OCI-LY1 (cell line): ENCODE data around the gene HMMR.

ENCODE experiments used
- H2AFZ ChIP-seq: fragments of 200-600 bp; sonication (generic), shearing (Covaris generic); 2 replicates; pipeline ENCODE4 v1.6.0; 2014; ENCODE audit warnings: antibody characterized with exemption, mild to moderate bottlenecking, low read length
- H3F3A ChIP-seq: fragments of 200-600 bp; sonication (generic), shearing (Covaris generic); 2 replicates; pipeline ENCODE4 v1.6.0; 2014; ENCODE audit warnings: mild to moderate bottlenecking, antibody characterized with exemption, low read length, moderate library complexity; ENCODE audit not compliant: insufficient read depth
- H3K27ac ChIP-seq: fragments of 200-600 bp; sonication (generic); 2 replicates; pipeline ENCODE4 v1.5.1; 2014; ENCODE audit warnings: low read length, mixed run types, mild to moderate bottlenecking, low read depth; ENCODE audit not compliant: poor library complexity, severe bottlenecking
- H3K27me3 ChIP-seq: fragments of 200-600 bp; sonication (generic); 2 replicates; pipeline ENCODE4 v1.6.0; 2014; ENCODE audit warnings: antibody characterized with exemption, mild to moderate bottlenecking, low read length, moderate library complexity; ENCODE audit not compliant: insufficient read depth
- H3K36me3 ChIP-seq: fragments of 200-600 bp; sonication (generic); 2 replicates; pipeline ENCODE4 v1.6.1; 2014; ENCODE audit warnings: mild to moderate bottlenecking, antibody characterized with exemption, low read length, moderate library complexity, mixed read lengths; ENCODE audit not compliant: insufficient read depth
- H3K4me1 ChIP-seq: fragments of 200-600 bp; sonication (generic); 2 replicates; pipeline ENCODE4 v1.5.1; 2014; ENCODE audit warnings: mild to moderate bottlenecking, low read length, moderate library complexity; ENCODE audit not compliant: insufficient read depth, severe bottlenecking
- H3K4me2 ChIP-seq: fragments of 200-600 bp; sonication (generic), shearing (Covaris generic); 2 replicates; pipeline ENCODE4 v1.6.1; 2014; ENCODE audit warnings: low read length
- H3K4me3 ChIP-seq: fragments of 200-600 bp; sonication (generic); 2 replicates; pipeline ENCODE4 v1.5.1; 2014; ENCODE audit warnings: low read length, low read depth, mild to moderate bottlenecking, mixed read lengths; ENCODE audit not compliant: poor library complexity, severe bottlenecking
- H3K79me2 ChIP-seq: fragments of 200-600 bp; shearing (Covaris generic); 2 replicates; pipeline ENCODE4 v1.6.1; 2016; ENCODE audit warnings: mixed run types, low read length, mixed read lengths; ENCODE audit not compliant: insufficient read depth
- H3K9ac ChIP-seq: fragments of 200-600 bp; sonication (generic), shearing (Covaris generic); 2 replicates; pipeline ENCODE4 v1.6.1; 2014; ENCODE audit warnings: mild to moderate bottlenecking, low read length, mixed read lengths
- H3K9me2 ChIP-seq: fragments of 200-600 bp; sonication (generic), shearing (Covaris generic); 2 replicates; pipeline ENCODE4 v1.6.1; 2014; ENCODE audit warnings: low read depth, mild to moderate bottlenecking, low read length, mixed read lengths
- H3K9me3 ChIP-seq: fragments of 200-600 bp; shearing (Covaris generic); 2 replicates; pipeline ENCODE4 v1.6.1; 2014; ENCODE audit warnings: low read length, mixed read lengths
- H4K20me1 ChIP-seq: fragments of 200-600 bp; sonication (generic), shearing (Covaris generic); 2 replicates; pipeline ENCODE4 v1.6.0; 2016; ENCODE audit warnings: mild to moderate bottlenecking, low read length; ENCODE audit not compliant: insufficient read depth
- EZH2 ChIP-seq: fragments of 200-600 bp; sonication (generic), shearing (Covaris generic); IDR thresholded peaks from 2 replicates; pipeline ENCODE4 v1.8.0; 2017; ENCODE audit warnings: borderline replicate concordance, mixed run types, mild to moderate bottlenecking, antibody characterized with exemption, low read length, moderate library complexity, mixed read lengths
- TF ChIP-seq, protein P1 (sequence below): fragments of 200-600 bp; sonication (generic), shearing (Covaris generic); IDR thresholded peaks from 2 replicates; pipeline ENCODE4 v1.5.1; 2017; ENCODE audit warnings: mild to moderate bottlenecking, antibody characterized with exemption, low read length, moderate library complexity, mixed read lengths

HMMR gene

DNA sequence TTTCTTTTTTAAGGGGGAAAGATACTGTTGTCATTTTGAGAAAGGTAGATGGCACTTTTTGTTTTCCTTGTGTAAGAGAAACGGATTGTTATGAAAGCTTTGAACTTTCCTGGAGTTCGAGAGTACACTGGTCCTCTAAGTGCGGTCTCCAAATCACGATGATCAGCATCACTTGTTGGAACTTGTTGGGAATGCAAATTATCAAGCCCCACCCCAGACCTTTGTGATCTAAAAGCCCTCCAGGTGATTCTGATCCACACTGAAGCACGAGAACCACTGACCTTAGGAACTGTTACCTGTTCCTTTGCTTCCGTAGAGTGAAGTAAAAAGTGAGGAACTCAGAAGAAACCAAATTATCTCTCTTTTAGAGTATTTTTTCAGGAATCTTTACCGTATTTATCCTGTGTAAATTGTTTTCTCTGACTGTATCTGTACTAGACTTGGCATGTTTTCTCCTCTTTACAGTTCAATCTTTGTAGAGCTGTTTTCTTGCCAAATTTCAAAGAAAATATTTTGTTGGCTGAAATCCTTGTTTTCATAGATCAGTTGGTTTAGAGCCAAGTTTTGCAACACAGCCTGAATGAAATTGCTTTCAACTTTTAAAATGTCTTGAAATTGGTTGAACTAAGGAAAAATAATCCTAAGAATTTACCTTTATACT, 49.0 kb downstream of the HMMR start:
- H3F3A ChIP-seq, result no peaks in the 10 kb centered on the region
- H3K9ac ChIP-seq, result no peak overlapping the region
- H3K4me1 ChIP-seq, result peaks cover 45% of the 10 kb centered on the region
- H3K27me3 ChIP-seq, result no peaks in the 10 kb centered on the region
- no peaks in the 10 kb centered on the region for H3K9me3 ChIP-seq
- H4K20me1 ChIP-seq, result no peaks in the 10 kb centered on the region
- H3K79me2 ChIP-seq, result peaks cover 58% of the 10 kb centered on the region
- H3K27ac ChIP-seq, result peak overlapping the region; percentile 18
- H3K4me3 ChIP-seq, result no peak overlapping the region
- H3K9me2 ChIP-seq, result no peaks in the 10 kb centered on the region
- no peak overlapping the region for H2AFZ ChIP-seq
- TF ChIP-seq, protein P1, sequence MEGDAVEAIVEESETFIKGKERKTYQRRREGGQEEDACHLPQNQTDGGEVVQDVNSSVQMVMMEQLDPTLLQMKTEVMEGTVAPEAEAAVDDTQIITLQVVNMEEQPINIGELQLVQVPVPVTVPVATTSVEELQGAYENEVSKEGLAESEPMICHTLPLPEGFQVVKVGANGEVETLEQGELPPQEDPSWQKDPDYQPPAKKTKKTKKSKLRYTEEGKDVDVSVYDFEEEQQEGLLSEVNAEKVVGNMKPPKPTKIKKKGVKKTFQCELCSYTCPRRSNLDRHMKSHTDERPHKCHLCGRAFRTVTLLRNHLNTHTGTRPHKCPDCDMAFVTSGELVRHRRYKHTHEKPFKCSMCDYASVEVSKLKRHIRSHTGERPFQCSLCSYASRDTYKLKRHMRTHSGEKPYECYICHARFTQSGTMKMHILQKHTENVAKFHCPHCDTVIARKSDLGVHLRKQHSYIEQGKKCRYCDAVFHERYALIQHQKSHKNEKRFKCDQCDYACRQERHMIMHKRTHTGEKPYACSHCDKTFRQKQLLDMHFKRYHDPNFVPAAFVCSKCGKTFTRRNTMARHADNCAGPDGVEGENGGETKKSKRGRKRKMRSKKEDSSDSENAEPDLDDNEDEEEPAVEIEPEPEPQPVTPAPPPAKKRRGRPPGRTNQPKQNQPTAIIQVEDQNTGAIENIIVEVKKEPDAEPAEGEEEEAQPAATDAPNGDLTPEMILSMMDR, result no peak
- TF ChIP-seq EZH2, result no peak
- peaks cover 27% of the 10 kb centered on the region; the same call in 1 of the 2 replicates for H3K36me3 ChIP-seq
- peak overlapping the region; percentile 10; the same call in 1 of the 2 replicates for H3K4me2 ChIP-seq

- peaks cover 41% of the 10 kb centered on the region for H3K79me2 ChIP-seq
- TF ChIP-seq EZH2, result no peak
- TF ChIP-seq, protein P1, result no peak
- no peak overlapping the region for H3K4me3 ChIP-seq
- no peak overlapping the region for H3K27ac ChIP-seq
- no peak overlapping the region for H3K4me2 ChIP-seq
- no peaks in the 10 kb centered on the region for H3F3A ChIP-seq
- no peak overlapping the region for H3K9ac ChIP-seq
- H3K36me3 ChIP-seq, result peaks cover 56% of the 10 kb centered on the region
- no peaks in the 10 kb centered on the region for H3K9me2 ChIP-seq
- no peaks in the 10 kb centered on the region for H4K20me1 ChIP-seq
- no peaks in the 10 kb centered on the region for H3K9me3 ChIP-seq
- H2AFZ ChIP-seq, result no peak overlapping the region
- H3K27me3 ChIP-seq, result no peaks in the 10 kb centered on the region
- peaks cover 26% of the 10 kb centered on the region for H3K4me1 ChIP-seq
Observed at GRCh38 chr5:163512526-163512925, 52.1 kb downstream of the HMMR start.

DNA sequence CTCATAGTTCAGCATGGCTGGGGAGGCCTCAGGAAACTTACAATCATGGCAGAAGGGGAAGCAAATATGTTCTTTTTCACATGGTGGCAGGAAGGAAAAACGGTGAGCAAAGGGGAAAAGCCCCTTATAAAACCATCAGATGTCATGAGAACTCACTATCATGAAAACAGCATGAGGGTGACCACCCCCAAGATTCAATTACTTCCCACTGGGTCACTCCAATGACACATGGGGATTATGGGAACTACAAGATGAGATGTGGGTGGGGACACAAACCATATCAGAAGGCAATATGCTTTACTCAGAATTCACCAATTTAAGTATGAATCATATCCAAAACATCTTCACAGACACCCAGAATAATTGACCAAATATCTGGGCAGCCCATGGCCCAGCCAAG, 64.7 kb downstream of the HMMR start:
- Histone ChIP-seq H3K27ac (no peak overlapping the region), H4K20me1 (no peaks in the 10 kb centered on the region), H3K4me2 (no peak overlapping the region), H3K9me2 (no peaks in the 10 kb centered on the region), H3K4me3 (no peak overlapping the region), H3F3A (no peaks in the 10 kb centered on the region), H2AFZ (no peak overlapping the region), H3K9me3 (no peaks in the 10 kb centered on the region), H3K36me3 (peaks cover 12% of the 10 kb centered on the region), H3K79me2 (no peaks in the 10 kb centered on the region), H3K9ac (no peak overlapping the region), H3K4me1 (no peaks in the 10 kb centered on the region), H3K27me3 (no peaks in the 10 kb centered on the region)
- TF ChIP-seq, protein P1, result no peak
- no peak for TF ChIP-seq EZH2
